Hepatocyte (in vitro differentiated cells): ENCODE measurements around the gene PCDHB16. TPM values are rescaled to one million over a fixed set of nuclear protein-coding genes. Genes with fewer than 3 reads are reported as not detected.
A peak's percentile ranks its signal among the peaks of the same experiment; 100 is the strongest.
"Not testable (repeated sequence)": the region's sequence is repeated elsewhere in the genome, so short reads cannot be mapped to it uniquely, and the experiment has no call there.

ENCODE experiments used
- DNase-seq: peaks from one replicate; pipeline ENCODE4 v3.0.0-alpha.2; 2016; ENCODE audit warnings: low spot score
- H2AFZ ChIP-seq: fragments of 200-600 bp; sonication (generic); 2 replicates; pipeline ENCODE4 v1.6.0; 2016; ENCODE audit warnings: antibody characterized with exemption, mild to moderate bottlenecking
- H3K27ac ChIP-seq: fragments of 200-600 bp; sonication (generic); 2 replicates; pipeline ENCODE4 v1.5.1; 2016; ENCODE audit warnings: mild to moderate bottlenecking
- H3K27me3 ChIP-seq: fragments of 200-600 bp; sonication (generic); 2 replicates; pipeline ENCODE4 v1.6.1; 2016
- H3K36me3 ChIP-seq: fragments of 200-600 bp; sonication (generic); replicated peaks from 2 replicates; pipeline ENCODE4 v1.5.1; 2016; ENCODE audit warnings: low read depth; ENCODE audit not compliant: insufficient read depth
- H3K4me1 ChIP-seq: fragments of 200-600 bp; sonication (generic); 2 replicates; pipeline ENCODE4 v1.5.1; 2016; ENCODE audit warnings: mild to moderate bottlenecking, moderate library complexity; ENCODE audit not compliant: insufficient read depth
- H3K4me2 ChIP-seq: fragments of 200-600 bp; sonication (generic); 2 replicates; pipeline ENCODE4 v1.6.0; 2016
- H3K4me3 ChIP-seq: fragments of 200-600 bp; sonication (generic); 2 replicates; pipeline ENCODE4 v1.5.1; 2016; ENCODE audit warnings: mild to moderate bottlenecking
- H3K79me2 ChIP-seq: fragments of 200-600 bp; sonication (generic); 2 replicates; pipeline ENCODE4 v1.6.0; 2017; ENCODE audit warnings: mild to moderate bottlenecking
- H3K9me2 ChIP-seq: fragments of 200-600 bp; sonication (generic); replicated peaks from 2 replicates; pipeline ENCODE4 v1.6.0; 2017; ENCODE audit warnings: mild to moderate bottlenecking; ENCODE audit not compliant: insufficient read depth
- H3K9me3 ChIP-seq: fragments of 200-600 bp; sonication (generic); 2 replicates; pipeline ENCODE4 v1.5.1; 2016; ENCODE audit warnings: low read depth, mild to moderate bottlenecking
- H4K20me1 ChIP-seq: fragments of 200-600 bp; sonication (generic); 2 replicates; pipeline ENCODE4 v1.6.0; 2016; ENCODE audit warnings: mild to moderate bottlenecking; ENCODE audit not compliant: insufficient read depth, poor library complexity, severe bottlenecking
- CTCF ChIP-seq: fragments of 200-600 bp; sonication (generic); IDR thresholded peaks from 2 replicates; pipeline ENCODE4 v1.5.1; 2016; ENCODE audit warnings: antibody characterized with exemption, mild to moderate bottlenecking; ENCODE audit not compliant: poor library complexity
- EZH2 ChIP-seq: fragments of 200-600 bp; sonication (generic); IDR thresholded peaks from 2 replicates; pipeline ENCODE4 v1.6.1; 2016; ENCODE audit warnings: antibody characterized with exemption, mild to moderate bottlenecking, borderline replicate concordance
- EZH2phosphoT487 ChIP-seq: fragments of 200-600 bp; sonication (generic); IDR thresholded peaks from one replicate; pipeline ENCODE4 v1.6.1; 2018; ENCODE audit warnings: antibody characterized with exemption, mild to moderate bottlenecking, low read depth, moderate library complexity; ENCODE audit not compliant: unreplicated experiment, severe bottlenecking
- WGBS: methylation state at CpG from one replicate; pipeline ENCODE4 v1.1.6; 2016; ENCODE audit warnings: low lambda C conversion rate; ENCODE audit errors: missing lambda C conversion rate; 5-methylcytosine and 5-hydroxymethylcytosine counted together
- polyA plus RNA-seq: library from polyadenylated mRNA; unstranded; fragments of >200 nt; fragmentation: Nextera tagmentation; extraction: Ambion mirVana; gene quantifications from 2 replicates; pipeline ENCODE4 v1.2.1, GENCODE V29; 2016
- total RNA-seq: library from RNA; depleted of rRNA; stranded (reverse); fragments of >200 nt; gene quantifications from 2 replicates; pipeline ENCODE4 v1.2.3, GENCODE V29; 2014

Gene PCDHB16
- total and polyA plus RNA-seq, 2 experiments from 2014 or later, result 3.3 to 3.4 TPM

- no peaks in the 10 kb centered on the region for H3K36me3 ChIP-seq
- H3K4me2 ChIP-seq, result no peak overlapping the region
- H4K20me1 ChIP-seq, result no peaks in the 10 kb centered on the region
- 81% methylated on average over 3 of the region's 3 CpGs for WGBS
- TF ChIP-seq EZH2phosphoT487 (no peak), EZH2 (no peak), CTCF (no peak)
- H3K27me3 ChIP-seq, result no peaks in the 10 kb centered on the region
- peaks cover 8% of the 10 kb centered on the region for H3K9me3 ChIP-seq
- H3K4me3 ChIP-seq, result no peak overlapping the region
- no peak overlapping the region for H2AFZ ChIP-seq
- no peak for DNase-seq
- no peaks in the 10 kb centered on the region for H3K9me2 ChIP-seq
- H3K4me1 ChIP-seq, result no peaks in the 10 kb centered on the region
- no peaks in the 10 kb centered on the region for H3K79me2 ChIP-seq
- H3K27ac ChIP-seq, result no peak overlapping the region
Observed at GRCh38 chr5:141196363-141196762, 14.2 kb downstream of the PCDHB16 start.

DNA sequence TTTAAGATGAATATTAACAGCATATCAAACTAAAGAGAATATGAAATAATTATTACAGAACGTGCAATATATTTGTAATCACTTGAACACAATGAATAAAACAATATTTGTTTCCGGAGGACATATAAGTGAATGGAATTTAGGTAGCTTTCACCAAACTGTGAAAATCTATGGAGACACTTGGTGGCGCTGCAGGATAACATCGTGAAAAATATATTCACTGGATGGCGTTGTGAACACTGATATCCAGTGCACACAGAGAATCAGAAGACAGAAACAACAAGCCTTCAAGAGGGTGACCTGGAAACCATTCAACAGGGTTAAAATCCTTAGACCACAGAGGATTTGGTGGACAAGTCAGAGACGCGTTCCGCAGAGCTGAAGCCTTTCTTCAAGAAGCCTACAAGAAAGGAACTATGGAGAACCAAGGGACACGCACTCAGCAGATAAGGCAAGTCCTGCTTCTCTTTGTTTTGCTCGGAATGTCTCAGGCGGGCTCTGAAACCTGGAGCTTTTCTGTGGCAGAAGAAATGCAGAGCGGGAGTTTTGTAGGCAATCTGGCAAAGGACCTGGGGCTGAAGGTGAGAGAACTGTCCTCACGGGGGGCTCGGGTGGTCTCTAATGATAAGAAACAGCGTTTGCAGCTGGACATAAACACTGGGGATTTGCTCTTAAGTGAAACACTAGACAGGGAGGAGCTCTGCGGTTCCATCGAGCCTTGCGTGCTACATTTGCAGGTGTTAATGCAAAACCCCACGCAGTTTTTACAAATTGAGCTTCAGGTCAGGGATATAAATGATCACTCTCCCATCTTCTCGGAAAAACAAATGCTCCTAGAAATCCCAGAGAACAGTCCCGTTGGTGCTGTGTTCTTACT lies 17.4 kb downstream of the PCDHB16 start, which contains the start of gene PCDHB11:
Gene PCDHB11 (plus strand): TSS at position 269 of the 877 bp plus-strand sequence. CDS start 148 bp downstream, at position 417.
- no peak within 1 kb of the TSS for H2AFZ ChIP-seq
- H3K9me3 ChIP-seq, result peaks cover 11% of the 10 kb centered on the region
- 68% methylated on average over 21 of the region's 21 CpGs for WGBS

GRCh38 chr5:141201126-141201525 lies 18.9 kb downstream of the PCDHB16 start:
- H4K20me1 ChIP-seq, result not testable (repeated sequence)
- WGBS, result 52% methylated on average over 23 of the region's 38 CpGs

More for the DNA sequence above, 17.4 kb downstream of the PCDHB16 start, which contains the start of gene PCDHB11:
- Histone ChIP-seq H3K4me1 (no peaks in the 10 kb centered on the region), H3K27me3 (no peaks in the 10 kb centered on the region), H3K79me2 (no peaks in the 10 kb centered on the region), H3K9me2 (no peaks in the 10 kb centered on the region), H3K4me3 (no peak within 1 kb of the TSS), H4K20me1 (no peaks in the 10 kb centered on the region), H3K27ac (no peak within 1 kb of the TSS), H3K4me2 (no peak within 1 kb of the TSS), H3K36me3 (no peaks in the 10 kb centered on the region)
- peak; percentile 16 for TF ChIP-seq CTCF
- no peak for TF ChIP-seq EZH2
- no peak for TF ChIP-seq EZH2phosphoT487
- DNase-seq, result no peak

DNA sequence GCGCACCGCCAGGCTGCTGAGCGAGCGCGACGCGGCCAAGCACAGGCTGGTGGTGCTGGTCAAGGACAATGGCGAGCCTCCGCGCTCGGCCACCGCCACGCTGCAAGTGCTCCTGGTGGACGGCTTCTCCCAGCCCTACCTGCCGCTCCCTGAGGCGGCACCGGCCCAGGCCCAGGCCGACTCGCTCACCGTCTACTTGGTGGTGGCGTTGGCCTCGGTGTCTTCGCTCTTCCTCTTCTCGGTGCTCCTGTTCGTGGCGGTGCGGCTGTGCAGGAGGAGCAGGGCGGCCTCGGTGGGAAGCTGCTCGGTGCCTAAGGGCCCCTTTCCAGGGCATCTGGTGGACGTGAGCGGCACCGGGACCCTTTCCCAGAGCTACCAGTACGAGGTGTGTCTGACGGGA lies 19.5 kb downstream of the PCDHB16 start:
- not testable (repeated sequence) for DNase-seq, H3K9me3 ChIP-seq, H4K20me1 ChIP-seq, H3K27ac ChIP-seq, H3K36me3 ChIP-seq, H3K4me3 ChIP-seq, H2AFZ ChIP-seq, H3K9me2 ChIP-seq, H3K79me2 ChIP-seq, H3K27me3 ChIP-seq, H3K4me1 ChIP-seq, H3K4me2 ChIP-seq
- WGBS, result 72% methylated on average over 28 of the region's 35 CpGs

More at GRCh38 chr5:141201126-141201525, 18.9 kb downstream of the PCDHB16 start:
- not testable (repeated sequence) for H3K9me3 ChIP-seq, H3K79me2 ChIP-seq, H3K36me3 ChIP-seq, H3K27ac ChIP-seq, H3K9me2 ChIP-seq, H3K4me1 ChIP-seq, H3K4me2 ChIP-seq, H3K27me3 ChIP-seq, H3K4me3 ChIP-seq, H2AFZ ChIP-seq, DNase-seq
